Left kidney (tissue), 2 donors: Measurements from ENCODE around the gene TBX18. TPM values are rescaled to one million over a fixed set of nuclear protein-coding genes. Genes with fewer than 3 reads are reported as not detected.

ENCODE experiments used
- DNase-seq: peaks from one replicate; pipeline ENCODE4 v3.0.0-alpha.2; 2013
- polyA plus RNA-seq: library from polyadenylated mRNA; unstranded; fragments of 120-200 nt; gene quantifications from one replicate; pipeline ENCODE4 v1.2.1, GENCODE V29; 2013; ENCODE audit not compliant: insufficient read length

The TBX18 gene
- polyA plus RNA-seq, 1 donor, result 12.5 TPM

- no peak for DNase-seq
Observed at GRCh38 chr6:84752118-84752850, 12.1 kb downstream of the TBX18 start.

- no peak for DNase-seq
Observed at GRCh38 chr6:84749181-84749580, 15.2 kb downstream of the TBX18 start.

- no peak for DNase-seq
Observed at GRCh38 chr6:84748376-84748775, 16.0 kb downstream of the TBX18 start.

- DNase-seq, result no peak
Observed at GRCh38 chr6:84743616-84744015, 20.8 kb downstream of the TBX18 start.

GRCh38 chr6:84740385-84740784 lies 24.0 kb downstream of the TBX18 start:
- DNase-seq, result no peak

- DNase-seq, result no peak
Observed at GRCh38 chr6:84739866-84740208, 24.6 kb downstream of the TBX18 start.

- DNase-seq, result no peak
Observed at GRCh38 chr6:84738996-84739865, 25.2 kb downstream of the TBX18 start.

GRCh38 chr6:84733889-84734288 lies 30.5 kb downstream of the TBX18 start:
- no peak for DNase-seq

- DNase-seq, result no peak
Observed at GRCh38 chr6:84731901-84732300, 32.5 kb downstream of the TBX18 start.

- no peak for DNase-seq
Observed at GRCh38 chr6:84731401-84731800, 33.0 kb downstream of the TBX18 start.

- no peak for DNase-seq
Observed at GRCh38 chr6:84728602-84729001, 35.8 kb downstream of the TBX18 start.

GRCh38 chr6:84719152-84719551 lies 45.2 kb downstream of the TBX18 start:
- DNase-seq, result no peak

GRCh38 chr6:84718038-84718955 lies 46.1 kb downstream of the TBX18 start:
- DNase-seq, result no peak

GRCh38 chr6:84709121-84709520 lies 55.3 kb downstream of the TBX18 start:
- no peak for DNase-seq

GRCh38 chr6:84707171-84707570 lies 57.2 kb downstream of the TBX18 start:
- DNase-seq, result no peak

GRCh38 chr6:84696166-84696565 lies 68.2 kb downstream of the TBX18 start:
- no peak for DNase-seq

GRCh38 chr6:84691978-84692623 lies 72.3 kb downstream of the TBX18 start:
- DNase-seq, result no peak

- no peak for DNase-seq
Observed at GRCh38 chr6:84688141-84688873, 76.1 kb downstream of the TBX18 start.

- DNase-seq, result no peak
Observed at GRCh38 chr6:84687431-84687830, 77.0 kb downstream of the TBX18 start.

- DNase-seq, result no peak
Observed at GRCh38 chr6:84685983-84686584, 78.3 kb downstream of the TBX18 start.
